H9 (cell line): Measurements from ENCODE around the gene TCF23. TPM values are rescaled to one million over a fixed set of nuclear protein-coding genes. Genes with fewer than 3 reads are reported as not detected.

Experiments
- DNase-seq: peaks from one replicate; pipeline ENCODE4 v3.0.0-alpha.2; 2017
- H2AFZ ChIP-seq: one replicate; pipeline ENCODE4 v1.6.1; 2013; ENCODE audit warnings: mild to moderate bottlenecking, low read length, control low read depth, moderate library complexity
- H2AK5ac ChIP-seq: 2 replicates; pipeline ENCODE4 v1.6.1; 2013; ENCODE audit warnings: low read length, control low read depth, mixed read lengths; ENCODE audit not compliant: insufficient read length
- H2BK120ac ChIP-seq: one replicate; pipeline ENCODE4 v1.6.1; 2013; ENCODE audit warnings: low read depth, mild to moderate bottlenecking, low read length, control low read depth, inconsistent platforms; ENCODE audit not compliant: poor library complexity, severe bottlenecking
- H2BK12ac ChIP-seq: 2 replicates; pipeline ENCODE4 v1.6.1; 2013; ENCODE audit warnings: low read length, control low read depth, mixed read lengths, low read depth; ENCODE audit not compliant: insufficient read length
- H2BK15ac ChIP-seq: 2 replicates; pipeline ENCODE4 v1.6.1; 2013; ENCODE audit warnings: low read depth, low read length, control low read depth
- H2BK20ac ChIP-seq: one replicate; pipeline ENCODE4 v1.6.1; 2013; ENCODE audit warnings: low read depth, mild to moderate bottlenecking, low read length, control low read depth, inconsistent platforms; ENCODE audit not compliant: poor library complexity, severe bottlenecking
- H2BK5ac ChIP-seq: 2 replicates; pipeline ENCODE4 v1.6.1; 2013; ENCODE audit warnings: low read length, control low read depth, mixed read lengths; ENCODE audit not compliant: insufficient read length
- H3K14ac ChIP-seq: 2 replicates; pipeline ENCODE4 v1.6.1; 2013; ENCODE audit warnings: low read length, control low read depth; ENCODE audit not compliant: insufficient read depth
- H3K18ac ChIP-seq: 2 replicates; pipeline ENCODE4 v1.6.1; 2013; ENCODE audit warnings: low read depth, mild to moderate bottlenecking, mixed read lengths, low read length, control low read depth; ENCODE audit not compliant: insufficient read length
- H3K23ac ChIP-seq: 2 replicates; pipeline ENCODE4 v1.6.1; 2013; ENCODE audit warnings: low read length, control low read depth, mixed read lengths, low read depth; ENCODE audit not compliant: insufficient read length
- H3K23me2 ChIP-seq: 2 replicates; pipeline ENCODE4 v1.6.1; 2013; ENCODE audit warnings: low read depth, mild to moderate bottlenecking, mixed read lengths, low read length, control low read depth; ENCODE audit not compliant: insufficient read length, poor library complexity, severe bottlenecking
- H3K27ac ChIP-seq: 2 replicates; pipeline ENCODE4 v1.5.1; 2013; ENCODE audit warnings: low read length, control low read depth, mixed read lengths, low read depth; ENCODE audit not compliant: insufficient read length
- H3K27me3 ChIP-seq: 2 replicates; pipeline ENCODE4 v1.6.1; 2013; ENCODE audit warnings: low read length, control low read depth, inconsistent platforms; ENCODE audit not compliant: insufficient read depth
- H3K4ac ChIP-seq: 2 replicates; pipeline ENCODE4 v1.6.1; 2013; ENCODE audit warnings: low read depth, mild to moderate bottlenecking, control low read depth, inconsistent platforms, low read length, moderate library complexity
- H3K4me1 ChIP-seq: 2 replicates; pipeline ENCODE4 v1.6.1; 2013; ENCODE audit warnings: low read length, control low read depth, inconsistent platforms; ENCODE audit not compliant: insufficient read depth
- H3K4me2 ChIP-seq: 2 replicates; pipeline ENCODE4 v1.6.1; 2013; ENCODE audit warnings: low read length, control low read depth, mixed read lengths; ENCODE audit not compliant: insufficient read length, insufficient read depth
- H3K56ac ChIP-seq: 2 replicates; pipeline ENCODE4 v1.6.1; 2013; ENCODE audit warnings: low read depth, mild to moderate bottlenecking, mixed read lengths, low read length, control low read depth; ENCODE audit not compliant: insufficient read length
- H3K79me1 ChIP-seq: 2 replicates; pipeline ENCODE4 v1.6.1; 2013; ENCODE audit warnings: low read depth, mild to moderate bottlenecking, moderate library complexity, low read length, control low read depth, inconsistent platforms; ENCODE audit not compliant: insufficient read depth, poor library complexity, severe bottlenecking
- H3K79me2 ChIP-seq: 2 replicates; pipeline ENCODE4 v1.6.1; 2013; ENCODE audit warnings: low read length, control low read depth, inconsistent platforms; ENCODE audit not compliant: insufficient read depth
- H3K9ac ChIP-seq: 2 replicates; pipeline ENCODE4 v1.6.1; 2013; ENCODE audit warnings: low read length, control low read depth, mixed read lengths; ENCODE audit not compliant: insufficient read length; ENCODE audit errors: extremely low read depth
- H3K9me3 ChIP-seq: one replicate; pipeline ENCODE4 v1.6.1; 2013; ENCODE audit warnings: low read depth, low read length, inconsistent platforms; ENCODE audit not compliant: control insufficient read depth
- H3T11ph ChIP-seq: one replicate; pipeline ENCODE4 v1.6.1; 2013; ENCODE audit warnings: mild to moderate bottlenecking, low read length, control low read depth, inconsistent platforms
- H4K20me1 ChIP-seq: one replicate; pipeline ENCODE4 v1.6.1; 2013; ENCODE audit not compliant: control insufficient read depth, insufficient read length, insufficient read depth
- H4K5ac ChIP-seq: 2 replicates; pipeline ENCODE4 v1.6.1; 2013; ENCODE audit warnings: low read depth, mild to moderate bottlenecking, mixed read lengths, low read length, control low read depth; ENCODE audit not compliant: insufficient read length
- H4K8ac ChIP-seq: replicated peaks from 2 replicates; pipeline ENCODE4 v1.6.1; 2013; ENCODE audit warnings: low read length, control low read depth, mixed read lengths, low read depth; ENCODE audit not compliant: insufficient read length
- H4K91ac ChIP-seq: 2 replicates; pipeline ENCODE4 v1.6.1; 2013; ENCODE audit warnings: low read depth, mild to moderate bottlenecking, moderate library complexity, mixed read lengths, low read length, control low read depth; ENCODE audit not compliant: insufficient read length
- H3K27ac Mint-ChIP-seq, 3 experiments: 2 replicates in 2 of 3; 3 replicates in 1 of 3; pipeline ENCODE4 v1.8.0; 2020 to 2021; ENCODE audit warnings: mixed read lengths in 3 of 3, mild to moderate bottlenecking in 1 of 3, moderate library complexity in 1 of 3
- H3K27me3 Mint-ChIP-seq: 2 replicates; pipeline ENCODE4 v1.8.0; 2021; ENCODE audit warnings: low read depth, mild to moderate bottlenecking, moderate library complexity, mixed read lengths
- H3K36me3 Mint-ChIP-seq, 3 experiments: 2 replicates in 2 of 3; 3 replicates in 1 of 3; pipeline ENCODE4 v1.8.0; 2020 to 2021; ENCODE audit warnings: low read depth in 3 of 3, mixed read lengths in 3 of 3; ENCODE audit not compliant: insufficient read depth in 1 of 3
- H3K4me1 Mint-ChIP-seq, 2 experiments: 2 replicates each; pipeline ENCODE4 v1.8.0; 2020; ENCODE audit warnings: mixed read lengths in 2 of 2
- H3K4me3 Mint-ChIP-seq, 2 experiments: 2 replicates in 1 of 2; 3 replicates in 1 of 2; pipeline ENCODE4 v1.8.0; 2020 to 2021; ENCODE audit warnings: mild to moderate bottlenecking in 2 of 2, mixed read lengths in 2 of 2, moderate library complexity in 1 of 2
- H3K9me3 Mint-ChIP-seq, 2 experiments: 2 replicates in 1 of 2; 3 replicates in 1 of 2; pipeline ENCODE4 v1.8.0; 2020; ENCODE audit warnings: mild to moderate bottlenecking in 2 of 2, mixed read lengths in 2 of 2, moderate library complexity in 1 of 2
- WGBS: extraction: QIAGEN DNeasy Blood & Tissue Kit; methylation state at CpG from one replicate; pipeline ENCODE4 v1.1.7; 2013; ENCODE audit warnings: missing lambda C conversion rate, low lambda C conversion rate, mixed read lengths; ENCODE audit not compliant: insufficient read length; ENCODE audit errors: extremely low coverage; 5-methylcytosine and 5-hydroxymethylcytosine counted together
- total RNA-seq: library from RNA; stranded (reverse); gene quantifications from 2 replicates; pipeline ENCODE4 v1.2.1, GENCODE V29; 2021
- TF ChIP-seq, protein P1 (sequence below): fragments of 200-600 bp; sonication (generic); conservative IDR thresholded peaks from 3 replicates; pipeline ENCODE4 v1.8.0; 2021; ENCODE audit warnings: antibody characterized with exemption, mild to moderate bottlenecking

The TCF23 gene
- total RNA-seq, 1 experiment from 2014 or later: not detected

DNA sequence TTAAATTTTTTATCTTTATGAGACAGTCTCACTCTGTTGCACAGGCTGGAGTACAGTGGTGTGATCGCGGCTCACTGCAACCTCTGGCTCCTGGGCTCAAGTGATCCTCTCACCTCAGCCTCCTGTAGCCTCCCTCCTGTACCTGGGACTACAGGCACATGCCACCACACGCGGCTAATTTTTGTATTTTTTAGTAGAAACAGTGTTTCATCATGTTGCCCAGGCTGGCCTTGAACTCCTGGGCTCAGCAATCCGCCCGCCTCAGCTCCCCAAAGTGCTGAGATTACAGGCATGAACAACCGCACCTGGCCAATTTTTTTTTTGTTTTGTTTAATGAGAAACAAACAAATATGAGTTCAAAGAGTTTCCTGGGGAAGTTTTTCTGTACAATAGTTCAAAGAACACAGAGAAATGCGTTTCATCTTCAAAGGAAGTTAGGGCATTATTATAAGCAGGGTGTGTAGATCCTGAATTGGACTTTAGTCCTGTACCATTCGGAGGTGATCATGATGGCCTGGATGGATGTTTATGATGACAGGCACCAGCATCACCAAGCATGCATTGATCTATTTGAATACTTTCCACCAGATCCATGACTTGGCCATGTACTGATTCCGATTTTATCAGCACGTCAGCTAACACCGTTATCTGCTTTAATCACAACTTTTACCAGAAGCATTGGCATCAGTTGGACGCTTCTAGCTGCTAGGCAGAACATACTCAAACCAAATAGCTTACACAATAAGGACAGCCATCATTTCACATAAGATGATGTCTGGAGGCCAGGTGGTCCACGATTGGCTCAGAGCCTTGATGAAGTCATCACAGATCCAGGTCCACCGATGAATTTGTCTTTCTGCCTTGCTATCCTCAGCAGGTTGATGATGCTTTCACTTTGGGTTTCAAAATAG is 28.9 kb downstream of the TCF23 start:
- no peak overlapping the region for H3K56ac ChIP-seq
- Mint-ChIP-seq H3K9me3 (no peaks in the 10 kb centered on the region), H3K27me3 (peaks cover 11% of the 10 kb centered on the region), H3K4me1 (peaks cover 0 to 3% of the 10 kb centered on the region in 2 experiments; a peak in 1 of 4 replicates), H3K4me3 (no peak overlapping the region), H3K36me3 (no peaks in the 10 kb centered on the region), H3K27ac (no peak overlapping the region)
- WGBS: no CpG with 5 or more reads among the region's 15 CpGs
- H3K23ac ChIP-seq: no peak overlapping the region
- no peak overlapping the region for H2BK15ac ChIP-seq
- no peak overlapping the region for H2AK5ac ChIP-seq
- H3K23me2 ChIP-seq: no peaks in the 10 kb centered on the region
- no peak overlapping the region for H4K91ac ChIP-seq
- no peaks in the 10 kb centered on the region for H4K20me1 ChIP-seq
- no peak overlapping the region for H3K4me2 ChIP-seq
- no peak overlapping the region for H3K27ac ChIP-seq
- no peak overlapping the region for H3K9ac ChIP-seq
- no peak overlapping the region for H3K4ac ChIP-seq
- H3K9me3 ChIP-seq: no peaks in the 10 kb centered on the region
- H2BK120ac ChIP-seq: no peak overlapping the region
- no peak for DNase-seq
- no peak overlapping the region for H4K8ac ChIP-seq
- no peaks in the 10 kb centered on the region for H3K27me3 ChIP-seq
- H2BK20ac ChIP-seq: no peak overlapping the region
- no peak overlapping the region for H3K18ac ChIP-seq
- H3K79me1 ChIP-seq: no peaks in the 10 kb centered on the region
- H2AFZ ChIP-seq: no peak overlapping the region
- H2BK12ac ChIP-seq: no peak overlapping the region
- no peak overlapping the region for H2BK5ac ChIP-seq
- no peak overlapping the region for H4K5ac ChIP-seq
- H3K4me1 ChIP-seq: no peaks in the 10 kb centered on the region
- no peak overlapping the region for H3K14ac ChIP-seq
- TF ChIP-seq, protein P1, sequence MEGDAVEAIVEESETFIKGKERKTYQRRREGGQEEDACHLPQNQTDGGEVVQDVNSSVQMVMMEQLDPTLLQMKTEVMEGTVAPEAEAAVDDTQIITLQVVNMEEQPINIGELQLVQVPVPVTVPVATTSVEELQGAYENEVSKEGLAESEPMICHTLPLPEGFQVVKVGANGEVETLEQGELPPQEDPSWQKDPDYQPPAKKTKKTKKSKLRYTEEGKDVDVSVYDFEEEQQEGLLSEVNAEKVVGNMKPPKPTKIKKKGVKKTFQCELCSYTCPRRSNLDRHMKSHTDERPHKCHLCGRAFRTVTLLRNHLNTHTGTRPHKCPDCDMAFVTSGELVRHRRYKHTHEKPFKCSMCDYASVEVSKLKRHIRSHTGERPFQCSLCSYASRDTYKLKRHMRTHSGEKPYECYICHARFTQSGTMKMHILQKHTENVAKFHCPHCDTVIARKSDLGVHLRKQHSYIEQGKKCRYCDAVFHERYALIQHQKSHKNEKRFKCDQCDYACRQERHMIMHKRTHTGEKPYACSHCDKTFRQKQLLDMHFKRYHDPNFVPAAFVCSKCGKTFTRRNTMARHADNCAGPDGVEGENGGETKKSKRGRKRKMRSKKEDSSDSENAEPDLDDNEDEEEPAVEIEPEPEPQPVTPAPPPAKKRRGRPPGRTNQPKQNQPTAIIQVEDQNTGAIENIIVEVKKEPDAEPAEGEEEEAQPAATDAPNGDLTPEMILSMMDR: no peak
- H3T11ph ChIP-seq: no peak overlapping the region
- no peaks in the 10 kb centered on the region for H3K79me2 ChIP-seq
